DMS153 (cell line): ENCODE measurements around the gene MRGPRD.
A peak's percentile ranks its signal among the peaks of the same experiment; 100 is the strongest.

Experiments
- DNase-seq: peaks from one replicate; lab custom pipeline; 2025; lab: John Stamatoyannopoulos, UW

The MRGPRD gene

GRCh38 chr11:68968306-68969250, 12.2 kb downstream of the MRGPRD start:
- DNase-seq: no peak

DNA sequence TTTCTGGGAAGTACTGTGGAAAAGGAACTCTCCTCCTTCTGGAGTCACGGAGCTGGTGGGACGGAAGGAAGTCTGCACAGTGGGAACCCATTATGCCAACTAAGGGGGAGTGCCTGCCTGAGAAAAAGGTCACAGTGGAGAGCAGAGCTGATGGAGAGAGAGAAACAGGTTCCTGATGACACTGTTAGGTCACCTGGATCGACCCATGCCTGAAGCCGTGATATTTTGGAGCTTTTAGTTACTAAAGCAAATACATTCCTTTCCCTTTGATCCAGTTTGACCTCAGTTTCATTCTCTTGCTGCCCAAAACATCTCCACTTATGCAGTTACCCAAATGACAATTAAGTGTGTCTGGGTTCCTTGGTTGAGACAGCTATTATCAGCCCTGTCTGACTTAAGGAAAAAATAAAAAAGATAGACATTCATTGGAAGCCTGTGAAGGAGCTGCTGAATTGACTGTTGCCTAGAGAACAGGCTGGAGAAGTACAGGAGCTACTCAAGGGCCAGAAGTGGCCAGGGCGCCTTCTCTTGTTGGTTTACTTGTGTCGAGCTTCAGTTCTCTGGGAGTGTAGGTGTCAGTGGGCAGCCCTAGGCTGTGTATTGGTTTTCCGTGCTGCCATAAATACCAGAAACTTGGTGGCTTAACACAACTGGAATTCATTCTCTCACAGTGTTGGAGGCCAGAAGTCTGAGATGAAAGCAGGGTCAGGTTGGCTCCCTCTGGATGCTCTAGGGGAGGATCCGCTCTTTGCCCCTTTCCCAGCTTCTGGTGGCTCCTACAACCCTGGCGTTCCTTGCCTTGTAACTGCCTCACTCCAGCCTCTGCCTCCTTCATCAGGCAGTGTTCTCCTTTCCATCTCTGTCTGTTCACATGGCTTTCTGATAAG, 13.6 kb downstream of the MRGPRD start:
- no peak for DNase-seq

DNA sequence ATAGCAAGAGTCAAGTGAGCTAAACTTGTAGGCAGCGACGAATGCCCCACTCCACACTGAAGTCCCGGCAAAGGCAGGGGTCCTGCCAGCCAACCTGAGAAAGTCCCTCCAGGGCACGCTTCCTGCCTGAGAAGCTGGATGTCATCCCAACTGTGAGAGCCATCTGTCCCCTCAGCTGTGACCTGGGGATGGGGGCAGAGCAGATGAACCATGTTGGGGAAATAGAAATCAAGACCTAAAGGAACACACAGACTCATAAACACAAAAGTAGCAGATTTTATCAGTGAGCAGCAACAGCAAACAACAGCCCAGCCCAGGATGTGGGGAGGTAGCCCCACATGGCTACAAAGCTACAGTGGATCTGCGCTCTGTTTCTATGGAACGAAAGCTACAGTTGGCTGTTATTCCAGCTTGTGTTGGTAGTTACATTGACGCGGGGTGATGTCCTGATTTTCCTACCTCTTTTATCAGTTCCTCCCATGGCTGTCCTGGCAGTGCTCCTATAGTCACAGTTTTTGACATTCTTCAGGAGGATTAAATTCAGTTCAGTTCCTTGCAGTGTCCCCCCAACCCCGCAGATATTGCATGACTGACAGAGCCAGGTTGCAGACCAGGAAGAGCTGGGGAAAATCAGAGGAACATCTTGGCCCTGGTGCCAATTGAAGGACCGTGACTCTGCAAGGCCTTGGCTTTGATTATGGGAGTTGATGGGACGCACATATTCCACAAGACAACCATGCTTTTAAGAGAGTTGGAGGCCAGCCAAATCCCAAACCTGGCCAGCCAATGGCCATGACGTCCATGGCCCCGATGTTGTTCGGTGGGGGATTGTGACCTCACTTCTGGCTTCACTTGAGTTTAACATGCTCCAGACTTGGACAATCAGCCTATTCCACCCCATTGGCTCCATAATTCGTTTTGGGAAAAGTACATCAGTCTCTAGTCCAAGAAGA, 14.6 kb downstream of the MRGPRD start:
- DNase-seq: no peak

GRCh38 chr11:68963779-68964178, 17.0 kb downstream of the MRGPRD start:
- DNase-seq: no peak

- no peak for DNase-seq
These were observed 18.1 kb downstream of the MRGPRD start for GRCh38 chr11:68962527-68963250.

DNA sequence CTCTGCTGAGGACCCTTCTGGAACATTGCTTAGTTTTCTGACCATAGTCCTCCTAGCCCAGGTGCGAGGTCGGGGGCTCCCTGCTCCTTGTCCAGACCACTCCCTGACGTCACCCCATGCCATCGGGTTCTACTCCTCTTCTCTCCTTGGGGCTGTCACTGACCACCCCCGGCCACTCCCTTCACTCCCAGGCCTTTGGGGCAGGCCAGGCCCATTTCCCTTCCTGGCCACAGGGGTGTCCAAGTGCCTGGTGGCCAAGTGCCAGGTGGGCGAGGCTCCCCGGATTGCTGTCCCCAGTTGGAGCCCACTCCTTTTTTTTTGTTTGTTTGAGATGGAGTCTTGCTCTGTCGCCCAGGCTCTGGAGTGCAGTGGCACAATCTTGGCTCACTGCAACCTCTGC, 19.5 kb downstream of the MRGPRD start:
- DNase-seq: no peak

GRCh38 chr11:68960294-68961071, 20.3 kb downstream of the MRGPRD start:
- no peak for DNase-seq

DNA sequence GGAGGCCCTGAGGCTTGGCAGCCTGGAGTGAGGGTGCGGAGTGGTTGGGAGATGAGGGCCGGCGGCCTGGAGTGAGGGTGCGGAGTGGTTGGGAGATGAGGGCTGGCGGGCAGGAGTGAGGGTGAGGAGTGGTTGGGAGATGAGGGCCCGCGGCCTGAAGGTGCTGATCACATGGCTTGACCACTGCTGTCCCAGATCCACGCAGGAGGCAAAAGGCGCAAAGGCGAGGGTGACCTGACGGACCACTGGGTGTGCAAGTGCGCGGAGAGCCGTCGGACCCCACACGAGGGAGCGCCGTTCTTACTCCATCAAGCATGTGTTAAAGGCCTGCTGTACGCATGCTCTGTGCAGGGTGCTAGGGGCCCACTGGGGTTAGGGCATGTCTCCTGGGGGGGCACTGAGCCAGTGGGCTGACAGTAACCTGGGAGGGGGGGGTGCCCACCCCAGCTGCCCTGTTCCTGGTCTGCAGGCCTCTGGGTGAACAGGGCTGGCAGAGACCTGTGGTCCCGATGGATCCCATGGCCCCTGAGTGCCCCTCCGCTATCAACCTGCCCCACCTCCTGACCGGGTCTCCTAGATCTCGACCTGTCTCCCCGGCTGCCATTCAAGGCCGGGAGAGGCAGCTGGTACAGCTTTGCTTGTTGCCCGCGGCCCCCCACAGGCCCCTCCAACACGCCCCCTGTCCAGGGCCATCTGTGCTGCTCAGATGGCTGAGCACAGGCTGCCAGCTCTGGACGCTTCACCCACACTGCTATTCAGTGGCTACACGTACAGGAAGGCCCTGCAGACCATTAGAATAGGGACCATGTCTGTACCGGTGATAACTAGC, 21.1 kb downstream of the MRGPRD start:
- DNase-seq: no peak

DNA sequence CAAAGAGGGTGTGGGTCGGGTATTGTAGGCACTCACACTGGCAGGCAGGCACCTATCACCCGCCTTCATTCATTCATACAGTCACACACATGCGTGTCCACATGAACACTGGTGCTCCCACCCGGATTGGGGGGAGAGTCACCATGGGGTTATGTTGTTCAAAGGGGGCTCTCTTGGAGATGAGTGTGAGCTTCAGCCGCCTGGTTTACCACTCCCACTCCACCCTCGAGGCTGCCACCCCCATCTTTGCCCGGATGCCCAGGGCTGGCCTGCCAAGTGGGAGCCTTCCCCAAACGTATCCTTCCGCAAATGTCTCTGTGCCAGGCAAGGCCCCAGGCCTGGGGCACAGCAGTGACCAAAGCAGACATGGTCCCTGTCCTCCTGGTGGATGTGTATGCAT, 22.6 kb downstream of the MRGPRD start:
- DNase-seq: no peak

- DNase-seq: no peak
These were observed 24.1 kb downstream of the MRGPRD start for GRCh38 chr11:68956547-68957254.

- no peak for DNase-seq
These were observed 24.6 kb downstream of the MRGPRD start for GRCh38 chr11:68956142-68956541.

- DNase-seq: no peak
These were observed 25.2 kb downstream of the MRGPRD start for GRCh38 chr11:68955607-68955958.

DNA sequence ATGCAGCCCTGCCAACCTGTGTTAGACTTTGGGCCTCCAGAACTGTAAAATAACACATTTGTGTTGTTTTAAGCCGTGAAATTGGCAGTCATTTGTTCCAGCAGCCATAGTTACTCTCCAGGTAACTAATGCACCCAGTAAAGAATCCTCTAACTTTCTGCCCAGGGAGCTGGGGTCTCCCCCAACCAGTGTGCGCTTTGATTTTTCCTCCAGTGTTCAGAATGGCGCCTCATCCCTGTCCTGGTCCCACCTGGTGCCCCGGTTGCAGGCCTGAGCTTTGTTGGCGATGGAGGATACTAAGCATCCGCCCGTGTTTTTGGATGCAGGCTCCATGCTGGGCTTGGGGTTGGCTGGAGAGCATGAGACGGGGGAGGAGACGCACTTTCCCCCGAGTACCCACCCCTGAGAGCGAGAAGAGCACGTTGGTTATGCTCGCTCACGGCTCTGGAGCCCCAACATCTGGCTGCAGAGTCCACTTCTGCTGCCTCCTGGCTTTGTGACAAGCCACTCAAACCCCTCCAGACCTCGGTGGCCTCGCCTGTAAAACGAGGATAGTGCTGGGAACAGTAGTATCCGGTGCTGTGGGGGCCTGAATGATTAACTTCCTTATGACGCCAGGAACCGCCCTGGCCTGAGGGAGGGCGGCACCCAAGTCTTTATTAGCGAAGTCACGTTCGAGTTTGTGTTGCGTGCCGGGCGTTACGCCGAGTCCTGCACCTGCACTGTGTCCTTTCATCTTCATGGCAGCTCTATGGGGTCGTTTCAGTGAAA, 25.8 kb downstream of the MRGPRD start:
- DNase-seq: peak; percentile 7

DNA sequence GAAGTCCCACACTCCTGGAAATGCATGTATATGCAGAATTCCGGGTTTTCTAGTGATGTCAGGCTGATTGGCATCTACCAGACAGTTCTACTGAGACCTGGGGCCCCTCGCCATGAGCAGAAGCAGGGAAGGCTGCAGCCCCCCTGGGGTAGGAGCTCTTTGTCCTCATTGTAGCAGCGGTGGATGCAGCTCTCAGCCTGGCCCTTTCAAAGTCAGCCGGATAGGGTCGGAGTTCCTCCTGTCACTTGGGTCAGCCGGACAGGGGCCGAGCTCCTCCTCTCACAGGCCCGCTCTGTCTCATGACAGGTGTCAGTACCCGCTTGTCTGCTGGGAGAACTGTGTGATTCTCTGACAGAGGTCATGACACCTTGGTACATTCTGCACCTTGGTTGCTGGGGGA, 30.0 kb downstream of the MRGPRD start:
- DNase-seq: no peak

DNA sequence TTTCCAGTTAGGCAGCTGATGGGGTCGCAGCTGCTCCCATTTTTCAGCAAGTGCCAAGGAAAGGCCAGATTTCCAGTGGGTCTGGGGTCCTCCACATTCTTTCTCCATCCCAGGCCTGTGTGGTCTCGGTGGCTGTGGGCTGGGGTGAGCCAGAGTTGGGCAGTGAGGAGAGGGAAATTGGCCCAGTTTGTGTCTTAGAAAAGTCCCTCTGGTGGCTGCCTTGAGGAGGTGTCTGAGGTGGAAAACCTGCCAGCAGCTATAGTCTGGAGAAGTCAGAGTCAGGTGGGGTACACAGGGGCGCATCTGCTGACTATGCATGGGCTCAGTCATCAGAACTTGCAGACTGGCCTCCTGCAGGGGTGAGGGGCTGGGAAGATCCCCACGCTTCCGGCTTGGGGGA, 30.5 kb downstream of the MRGPRD start:
- no peak for DNase-seq

DNA sequence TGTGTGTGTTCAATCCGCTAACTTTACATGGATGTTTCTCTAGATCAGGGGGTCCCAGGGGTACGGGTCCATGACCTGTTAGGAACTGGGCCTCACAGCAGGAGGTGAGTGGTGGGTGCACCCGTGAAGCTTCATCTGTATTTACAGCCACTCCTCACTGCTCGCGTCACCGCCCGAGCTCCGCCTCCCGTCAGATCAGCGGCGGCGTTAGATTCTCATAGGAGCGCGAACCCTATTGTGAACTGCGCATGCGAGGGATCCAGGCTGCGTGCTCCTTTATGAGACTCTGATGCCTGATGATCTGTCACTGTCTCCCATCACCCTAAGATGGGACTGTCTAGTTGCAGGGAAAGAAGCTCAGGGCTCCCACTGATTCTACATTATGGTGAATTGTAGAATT, 31.9 kb downstream of the MRGPRD start:
- no peak for DNase-seq

- no peak for DNase-seq
These were observed 32.3 kb downstream of the MRGPRD start for GRCh38 chr11:68948496-68948895.

GRCh38 chr11:68947151-68947550, 33.6 kb downstream of the MRGPRD start:
- DNase-seq: no peak
